OCI-LY3 (cell line): ENCODE measurements around the gene GSTM2.
"Not testable (repeated sequence)": the region's sequence is repeated elsewhere in the genome, so short reads cannot be mapped to it uniquely, and the experiment has no call there.

Experiments
- H2AFZ ChIP-seq: fragments of 200-600, 300-600 bp; shearing (Covaris generic); 2 replicates; pipeline ENCODE4 v1.6.0; 2014; ENCODE audit warnings: antibody characterized with exemption, low read depth, low read length
- H3K27ac ChIP-seq: fragments of 200-600, 300-600 bp; sonication (generic); 2 replicates; pipeline ENCODE4 v1.5.1; 2014; ENCODE audit warnings: mild to moderate bottlenecking, low read length, moderate library complexity, mixed read lengths
- H3K27me3 ChIP-seq: fragments of 200-600, 300-600 bp; sonication (generic); 2 replicates; pipeline ENCODE4 v1.6.1; 2014; ENCODE audit warnings: low read depth, low read length, mixed read lengths
- H3K36me3 ChIP-seq: fragments of 200-600, 300-600 bp; sonication (generic); replicated peaks from 2 replicates; pipeline ENCODE3; 2014; ENCODE audit warnings: low read depth, low read length, mixed read lengths
- H3K4me1 ChIP-seq: fragments of 300-600, 200-600 bp; sonication (generic); 2 replicates; pipeline ENCODE4 v1.6.1; 2014; ENCODE audit warnings: low read length, mixed read lengths
- H3K4me2 ChIP-seq: fragments of 200-600, 300-600 bp; sonication (generic); 2 replicates; pipeline ENCODE4 v1.6.1; 2014; ENCODE audit warnings: low read length, mixed read lengths
- H3K4me3 ChIP-seq: fragments of 300-600, 200-600 bp; sonication (generic); 2 replicates; pipeline ENCODE4 v1.5.1; 2014; ENCODE audit warnings: antibody characterized with exemption, mild to moderate bottlenecking, low read length, moderate library complexity
- H3K79me2 ChIP-seq: fragments of 300-600, 200-600 bp; shearing (Covaris generic); 2 replicates; pipeline ENCODE4 v1.6.1; 2014; ENCODE audit warnings: mild to moderate bottlenecking, low read length, mixed read lengths
- H3K9ac ChIP-seq: fragments of 300-600, 200-600 bp; shearing (Covaris generic); 2 replicates; pipeline ENCODE4 v1.6.0; 2014; ENCODE audit warnings: mild to moderate bottlenecking, low read length, moderate library complexity
- H3K9me3 ChIP-seq: fragments of 200-600, 300-600 bp; shearing (Covaris generic); 2 replicates; pipeline ENCODE4 v1.6.1; 2014; ENCODE audit warnings: low read length, mixed read lengths; ENCODE audit not compliant: insufficient read depth
- H4K20me1 ChIP-seq: fragments of 200-600, 300-600 bp; sonication (generic); 2 replicates; pipeline ENCODE4 v1.6.1; 2016; ENCODE audit warnings: low read length, mixed read lengths; ENCODE audit not compliant: insufficient read depth
- CTCF ChIP-seq: fragments of 200-600, 300-600 bp; sonication (generic); IDR thresholded peaks from 2 replicates; pipeline ENCODE4 v1.5.1; 2014; ENCODE audit warnings: antibody characterized with exemption, low read length, low read depth
- EZH2phosphoT487 ChIP-seq: fragments of 200-600 bp; shearing (Covaris generic); IDR thresholded peaks from 2 replicates; pipeline ENCODE4 v1.6.1; 2018; ENCODE audit warnings: antibody characterized with exemption, mixed run types, low read depth

GSTM2 gene

GRCh38 chr1:109671067-109671466, 3.2 kb downstream of the GSTM2 start:
- Histone ChIP-seq H3K27me3 (no peaks in the 10 kb centered on the region), H3K4me1 (peaks cover 8% of the 10 kb centered on the region)

GRCh38 chr1:109673861-109674260, 6.0 kb downstream of the GSTM2 start:
- not testable (repeated sequence) for H3K27me3 ChIP-seq, H3K4me1 ChIP-seq, H3K9me3 ChIP-seq, H2AFZ ChIP-seq, H3K4me2 ChIP-seq, H3K27ac ChIP-seq, H3K9ac ChIP-seq, H3K4me3 ChIP-seq, H4K20me1 ChIP-seq, H3K79me2 ChIP-seq, H3K36me3 ChIP-seq

More at GRCh38 chr1:109671067-109671466, 3.2 kb downstream of the GSTM2 start:
- no peak overlapping the region for H3K9ac ChIP-seq
- H3K4me3 ChIP-seq = no peak overlapping the region
- H4K20me1 ChIP-seq = no peaks in the 10 kb centered on the region
- no peak overlapping the region for H2AFZ ChIP-seq
- no peak overlapping the region for H3K4me2 ChIP-seq
- no peak overlapping the region for H3K27ac ChIP-seq
- TF ChIP-seq EZH2phosphoT487 (no peak), CTCF (no peak)
- no peaks in the 10 kb centered on the region for H3K79me2 ChIP-seq
- no peaks in the 10 kb centered on the region for H3K9me3 ChIP-seq
- no peaks in the 10 kb centered on the region for H3K36me3 ChIP-seq

- not testable (repeated sequence) for H3K27ac ChIP-seq, H3K4me1 ChIP-seq, H3K79me2 ChIP-seq, H3K4me3 ChIP-seq, H4K20me1 ChIP-seq, H3K9me3 ChIP-seq, H3K27me3 ChIP-seq, H3K4me2 ChIP-seq, H3K9ac ChIP-seq, H2AFZ ChIP-seq, H3K36me3 ChIP-seq
These were observed 9.0 kb downstream of the GSTM2 start for GRCh38 chr1:109676683-109677381.

- TF ChIP-seq CTCF = no peak
- no peaks in the 10 kb centered on the region for H3K27me3 ChIP-seq
- H3K4me2 ChIP-seq = no peak overlapping the region
- no peaks in the 10 kb centered on the region for H3K79me2 ChIP-seq
- no peaks in the 10 kb centered on the region for H3K4me1 ChIP-seq
- no peak overlapping the region for H3K27ac ChIP-seq
- H3K9me3 ChIP-seq = no peaks in the 10 kb centered on the region
- no peaks in the 10 kb centered on the region for H3K36me3 ChIP-seq
- no peak overlapping the region for H3K9ac ChIP-seq
- no peaks in the 10 kb centered on the region for H4K20me1 ChIP-seq
- H2AFZ ChIP-seq = no peak overlapping the region
- H3K4me3 ChIP-seq = no peak overlapping the region
These were observed 9.6 kb downstream of the GSTM2 start for GRCh38 chr1:109677459-109677858.

GRCh38 chr1:109678637-109679036, 10.8 kb downstream of the GSTM2 start:
- H3K9ac ChIP-seq, H3K4me2 ChIP-seq, H4K20me1 ChIP-seq, H3K79me2 ChIP-seq, H3K36me3 ChIP-seq, H3K27me3 ChIP-seq, H2AFZ ChIP-seq, H3K4me3 ChIP-seq, H3K9me3 ChIP-seq, H3K4me1 ChIP-seq, H3K27ac ChIP-seq: not testable (repeated sequence)

- H3K36me3 ChIP-seq, H3K4me3 ChIP-seq, H3K9me3 ChIP-seq, H3K27me3 ChIP-seq, H3K79me2 ChIP-seq, H2AFZ ChIP-seq, H4K20me1 ChIP-seq, H3K4me1 ChIP-seq, H3K27ac ChIP-seq, H3K9ac ChIP-seq, H3K4me2 ChIP-seq: not testable (repeated sequence)
These were observed 16.9 kb downstream of the GSTM2 start for GRCh38 chr1:109684777-109685176.

- not testable (repeated sequence) for H3K9me3 ChIP-seq, H3K4me3 ChIP-seq, H2AFZ ChIP-seq, H4K20me1 ChIP-seq, H3K36me3 ChIP-seq, H3K4me2 ChIP-seq, H3K27ac ChIP-seq, H3K4me1 ChIP-seq, H3K79me2 ChIP-seq, H3K27me3 ChIP-seq, H3K9ac ChIP-seq
These were observed 17.5 kb downstream of the GSTM2 start for GRCh38 chr1:109685399-109685798.

GRCh38 chr1:109685890-109686289, 18.0 kb downstream of the GSTM2 start:
- H3K9ac ChIP-seq, H2AFZ ChIP-seq, H3K79me2 ChIP-seq: not testable (repeated sequence)

More at GRCh38 chr1:109685890-109686289, 18.0 kb downstream of the GSTM2 start:
- H3K9me3 ChIP-seq, H4K20me1 ChIP-seq, H3K4me3 ChIP-seq, H3K36me3 ChIP-seq, H3K27me3 ChIP-seq, H3K27ac ChIP-seq, H3K4me2 ChIP-seq, H3K4me1 ChIP-seq: not testable (repeated sequence)
